ENCODE data around the gene ERCC6L.

DNA sequence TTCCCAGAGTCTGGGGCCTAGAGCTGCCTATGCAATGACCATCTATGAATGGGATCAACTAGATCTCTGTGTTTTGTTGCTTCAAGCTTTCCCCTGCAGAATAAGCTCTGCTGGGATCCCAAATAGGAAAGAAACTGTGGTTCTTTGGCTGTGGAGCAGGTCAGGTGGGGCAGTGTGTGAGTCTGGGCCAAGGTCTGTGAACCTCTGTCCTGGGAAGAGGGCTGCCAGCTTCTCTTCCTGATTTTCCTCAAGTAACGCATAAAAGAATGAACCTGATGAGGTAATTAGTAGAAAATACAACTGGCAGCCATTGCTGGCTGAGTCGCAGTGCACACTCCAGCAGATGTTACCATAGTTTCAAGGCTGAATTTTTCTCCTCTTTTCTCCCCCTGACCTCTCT, 61.8 kb downstream of the ERCC6L start:
- TF ChIP-seq CTCF (IDR thresholded peaks at IDR 0.05; ENCODE audit: insufficient read depth, low read length) = no peak
- TF ChIP-seq POLR2AphosphoS5 (IDR thresholded peaks at IDR 0.05; ENCODE audit: low read depth) = no peak
- no peak for TF ChIP-seq GABPA (IDR thresholded peaks at IDR 0.05; ENCODE audit: low read depth)
- TF ChIP-seq, protein P1, sequence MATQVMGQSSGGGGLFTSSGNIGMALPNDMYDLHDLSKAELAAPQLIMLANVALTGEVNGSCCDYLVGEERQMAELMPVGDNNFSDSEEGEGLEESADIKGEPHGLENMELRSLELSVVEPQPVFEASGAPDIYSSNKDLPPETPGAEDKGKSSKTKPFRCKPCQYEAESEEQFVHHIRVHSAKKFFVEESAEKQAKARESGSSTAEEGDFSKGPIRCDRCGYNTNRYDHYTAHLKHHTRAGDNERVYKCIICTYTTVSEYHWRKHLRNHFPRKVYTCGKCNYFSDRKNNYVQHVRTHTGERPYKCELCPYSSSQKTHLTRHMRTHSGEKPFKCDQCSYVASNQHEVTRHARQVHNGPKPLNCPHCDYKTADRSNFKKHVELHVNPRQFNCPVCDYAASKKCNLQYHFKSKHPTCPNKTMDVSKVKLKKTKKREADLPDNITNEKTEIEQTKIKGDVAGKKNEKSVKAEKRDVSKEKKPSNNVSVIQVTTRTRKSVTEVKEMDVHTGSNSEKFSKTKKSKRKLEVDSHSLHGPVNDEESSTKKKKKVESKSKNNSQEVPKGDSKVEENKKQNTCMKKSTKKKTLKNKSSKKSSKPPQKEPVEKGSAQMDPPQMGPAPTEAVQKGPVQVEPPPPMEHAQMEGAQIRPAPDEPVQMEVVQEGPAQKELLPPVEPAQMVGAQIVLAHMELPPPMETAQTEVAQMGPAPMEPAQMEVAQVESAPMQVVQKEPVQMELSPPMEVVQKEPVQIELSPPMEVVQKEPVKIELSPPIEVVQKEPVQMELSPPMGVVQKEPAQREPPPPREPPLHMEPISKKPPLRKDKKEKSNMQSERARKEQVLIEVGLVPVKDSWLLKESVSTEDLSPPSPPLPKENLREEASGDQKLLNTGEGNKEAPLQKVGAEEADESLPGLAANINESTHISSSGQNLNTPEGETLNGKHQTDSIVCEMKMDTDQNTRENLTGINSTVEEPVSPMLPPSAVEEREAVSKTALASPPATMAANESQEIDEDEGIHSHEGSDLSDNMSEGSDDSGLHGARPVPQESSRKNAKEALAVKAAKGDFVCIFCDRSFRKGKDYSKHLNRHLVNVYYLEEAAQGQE (IDR thresholded peaks at IDR 0.05; ENCODE audit: insufficient replicate concordance, low read depth) = no peak
